WTC11 (cell line): ENCODE results near the gene BHLHE40.
"Not testable (repeated sequence)": the region's sequence is repeated elsewhere in the genome, so short reads cannot be mapped to it uniquely, and the experiment has no call there.

Experiments used
- ARID4B ChIP-seq: sonication (generic); formaldehyde crosslinking; IDR thresholded peaks from 2 replicates; pipeline ENCODE4 v1.8.0; 2023; ENCODE audit warnings: missing genetic modification reagents, mild to moderate bottlenecking, borderline replicate concordance
- ATF2 ChIP-seq: sonication (generic); formaldehyde crosslinking; IDR thresholded peaks from 2 replicates; pipeline ENCODE4 v1.8.1; 2022; ENCODE audit warnings: low read depth, missing genetic modification reagents, borderline replicate concordance
- CTCF ChIP-seq: fragments of 200-600 bp; IDR thresholded peaks from 2 replicates; pipeline ENCODE4 v1.8.0; 2022; ENCODE audit warnings: antibody characterized with exemption
- E2F4 ChIP-seq: sonication (generic); formaldehyde crosslinking; IDR thresholded peaks from 2 replicates; pipeline ENCODE4 v1.8.1; 2022; ENCODE audit warnings: low read depth, mild to moderate bottlenecking, moderate library complexity, missing genetic modification reagents, borderline replicate concordance
- ESRRA ChIP-seq: sonication (generic); formaldehyde crosslinking; IDR thresholded peaks from 2 replicates; pipeline ENCODE4 v1.8.1; 2022; ENCODE audit warnings: mild to moderate bottlenecking, missing genetic modification reagents, borderline replicate concordance
- HMGXB4 ChIP-seq: sonication (generic); formaldehyde crosslinking; IDR thresholded peaks from 2 replicates; pipeline ENCODE4 v1.8.1; 2023; ENCODE audit warnings: mild to moderate bottlenecking, moderate library complexity, missing genetic modification reagents
- PREB ChIP-seq: sonication (generic); formaldehyde crosslinking; IDR thresholded peaks from 2 replicates; pipeline ENCODE4 v1.8.1; 2022; ENCODE audit warnings: mild to moderate bottlenecking, missing genetic modification reagents, moderate library complexity, borderline replicate concordance
- PRRX2 ChIP-seq: fragments of 250-450 bp; sonication (Bioruptor Pico); IDR thresholded peaks from 2 replicates; pipeline ENCODE4 v1.8.0; 2021; ENCODE audit warnings: mild to moderate bottlenecking
- RELA ChIP-seq: sonication (generic); formaldehyde crosslinking; IDR thresholded peaks from 2 replicates; pipeline ENCODE4 v1.8.1; 2022; ENCODE audit warnings: missing genetic modification reagents, mild to moderate bottlenecking, borderline replicate concordance
- TCF7 ChIP-seq: sonication (generic); formaldehyde crosslinking; IDR thresholded peaks from 2 replicates; pipeline ENCODE4 v1.8.0; 2022; ENCODE audit warnings: mild to moderate bottlenecking, low read depth, missing genetic modification reagents, moderate library complexity
- USF1 ChIP-seq: sonication (generic); formaldehyde crosslinking; IDR thresholded peaks from 2 replicates; pipeline ENCODE4 v1.8.0; 2022; ENCODE audit warnings: mild to moderate bottlenecking, missing genetic modification reagents
- ZNF121 ChIP-seq: sonication (generic); formaldehyde crosslinking; IDR thresholded peaks from 2 replicates; pipeline ENCODE4 v1.8.0; 2023; ENCODE audit warnings: missing genetic modification reagents
- ZNF671 ChIP-seq: fragments of 250-450 bp; sonication (Bioruptor Pico); IDR thresholded peaks from 2 replicates; pipeline ENCODE4 v1.8.0; 2021; ENCODE audit warnings: mild to moderate bottlenecking

- TF ChIP-seq CTCF; PREB (CRISPR knock-in tag); ESRRA (CRISPR knock-in tag); ATF2 (CRISPR knock-in tag); ZNF121 (CRISPR knock-in tag); TCF7 (CRISPR knock-in tag); ZNF671 (CRISPR knock-in tag); ARID4B (CRISPR knock-in tag); E2F4 (CRISPR knock-in tag); RELA (CRISPR knock-in tag); PRRX2 (CRISPR knock-in tag); HMGXB4 (CRISPR knock-in tag); USF1: not testable (repeated sequence)
These were observed 13.2 kb upstream of the BHLHE40 start for GRCh38 chr3:4966006-4966405.
